MM.1S (cell line): ENCODE results near the gene NASP.

Source experiments
- CTCF ChIP-seq: fragments of 300-600 bp; sonication (generic); IDR thresholded peaks from 2 replicates; pipeline ENCODE4 v1.5.1; 2016; ENCODE audit warnings: antibody characterized with exemption, low read length, mixed read lengths
- EZH2phosphoT487 ChIP-seq: fragments of 300-600 bp; sonication (generic); IDR thresholded peaks from 2 replicates; pipeline ENCODE4 v1.6.1; 2018; ENCODE audit warnings: antibody characterized with exemption, low read length

GRCh38 chr1:45594412-45594811 lies 10.6 kb downstream of the NASP start:
- TF ChIP-seq CTCF (no peak), EZH2phosphoT487 (no peak)
